NCI-H345 (cell line): ENCODE results near the gene SLC24A4.
"Not testable (repeated sequence)": the region's sequence is repeated elsewhere in the genome, so short reads cannot be mapped to it uniquely, and the experiment has no call there.

Experiments
- DNase-seq: peaks from one replicate; lab custom pipeline; 2025; lab: John Stamatoyannopoulos, UW

Gene SLC24A4

DNA sequence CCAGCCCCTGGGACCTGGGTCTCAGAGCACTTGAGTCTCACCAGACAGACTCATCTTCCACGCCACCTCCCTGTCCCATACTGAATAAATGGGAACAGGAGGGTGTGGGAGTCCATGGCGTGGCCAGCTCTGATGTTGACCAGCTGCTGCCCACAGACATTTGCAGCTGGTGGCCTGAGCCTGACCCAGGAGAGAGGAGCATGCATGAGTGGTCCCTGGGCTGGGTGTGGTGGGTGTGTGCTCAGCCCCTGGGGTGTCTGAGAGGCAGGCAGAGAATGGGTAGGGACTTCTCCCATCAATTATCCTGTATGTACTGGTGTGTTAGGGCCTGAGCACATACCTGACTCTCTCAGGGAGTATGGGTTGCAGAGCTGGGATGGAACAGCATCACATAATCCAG, 49.3 kb downstream of the SLC24A4 start:
- DNase-seq, result no peak

DNA sequence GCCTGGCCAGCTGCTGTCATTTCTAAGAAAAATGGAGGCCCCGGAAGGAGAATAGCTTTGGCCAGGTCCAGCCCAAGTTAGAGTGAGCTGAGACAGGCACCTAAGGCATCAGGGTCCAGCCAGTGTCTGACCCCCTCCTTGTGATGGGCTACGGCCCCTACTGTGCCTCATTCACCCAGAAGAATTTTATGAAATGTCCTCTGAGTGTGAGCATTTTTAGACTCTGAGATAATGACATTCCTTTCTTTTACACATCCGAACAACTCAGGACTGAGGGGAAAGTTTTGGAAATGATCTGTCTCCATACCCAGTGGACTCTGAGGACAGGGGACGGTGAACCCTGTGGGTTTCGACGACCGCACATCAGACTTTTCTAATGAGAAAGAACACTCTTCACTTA, 50.4 kb downstream of the SLC24A4 start:
- DNase-seq, result no peak

DNA sequence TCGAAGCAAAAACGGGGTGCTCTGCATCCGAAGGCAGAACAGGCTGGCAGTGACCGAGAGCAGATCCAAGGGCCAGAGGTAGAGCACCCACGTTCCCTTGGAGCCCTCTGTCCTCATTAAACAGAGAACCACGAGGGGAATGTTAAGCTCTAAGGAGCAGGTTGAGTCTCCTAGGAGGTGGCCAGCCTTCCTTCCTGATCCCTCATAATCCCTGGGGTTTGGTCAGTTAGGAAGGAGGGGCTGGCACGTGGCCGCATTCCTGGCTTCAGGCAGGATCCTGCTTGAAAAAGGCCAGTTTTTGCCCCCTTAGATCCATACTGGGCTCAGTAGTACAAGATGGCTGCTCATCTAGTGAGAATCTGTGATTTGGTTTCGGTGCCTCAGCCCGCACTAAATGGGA, 57.2 kb downstream of the SLC24A4 start:
- DNase-seq, result no peak

DNA sequence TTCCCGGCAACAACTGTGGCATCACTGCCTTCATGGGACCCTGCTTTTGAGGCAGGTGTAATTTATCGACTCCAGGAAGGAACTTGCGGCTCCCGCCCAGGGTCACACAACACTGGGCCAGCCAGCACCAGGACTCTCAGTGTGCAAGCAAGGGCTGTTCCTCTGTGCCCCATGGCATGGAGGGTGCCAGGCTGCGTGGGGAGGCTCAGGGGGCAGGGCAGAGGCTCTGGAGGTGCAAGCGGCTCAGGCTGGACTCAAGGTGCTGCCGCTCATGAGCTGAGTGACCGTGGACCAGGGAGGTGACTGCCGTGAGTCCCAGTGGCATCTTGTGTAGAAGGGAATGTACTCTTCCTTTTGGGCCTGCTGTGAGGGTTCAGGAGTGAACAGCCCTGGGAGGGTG, 57.6 kb downstream of the SLC24A4 start:
- DNase-seq, result no peak

DNA sequence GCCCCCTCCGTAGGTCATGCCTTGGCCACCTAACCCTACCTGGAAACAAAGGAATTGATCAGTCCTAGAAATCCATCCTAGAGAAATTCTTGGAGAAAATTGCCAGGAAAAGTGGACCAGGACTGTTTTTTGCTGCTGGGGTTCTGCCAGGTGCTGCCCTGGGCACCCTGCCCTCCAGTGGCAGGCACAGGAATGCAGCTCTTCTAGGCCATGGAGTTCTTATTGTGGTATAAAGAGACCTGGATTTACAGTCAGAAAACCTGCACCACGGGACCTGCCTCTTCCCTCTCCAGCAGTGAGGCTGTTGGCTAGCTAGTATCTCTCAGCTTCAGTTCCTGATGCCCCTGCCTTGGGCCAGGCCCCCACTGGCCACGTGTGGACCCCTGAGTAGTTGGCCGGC, 59.7 kb downstream of the SLC24A4 start:
- DNase-seq, result no peak

DNA sequence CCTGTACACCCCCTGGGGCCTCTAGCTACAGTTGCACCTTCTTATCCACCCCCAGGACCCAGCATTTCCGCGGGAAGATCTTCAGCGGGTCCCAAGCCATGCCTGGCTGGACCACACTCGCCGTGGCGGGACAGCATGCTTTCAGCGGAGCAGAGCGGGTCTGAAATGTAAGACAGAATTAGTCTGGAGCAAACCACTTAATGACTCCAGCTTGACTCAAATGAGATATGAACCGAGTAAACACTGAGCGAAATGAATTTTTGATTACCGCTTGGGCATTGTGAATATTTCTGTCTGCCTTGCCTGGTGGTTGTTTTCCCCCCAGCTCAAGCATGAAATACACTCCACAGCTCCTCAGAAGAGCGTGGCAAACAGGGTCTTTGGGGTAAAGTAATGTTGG, 60.8 kb downstream of the SLC24A4 start:
- no peak for DNase-seq

DNA sequence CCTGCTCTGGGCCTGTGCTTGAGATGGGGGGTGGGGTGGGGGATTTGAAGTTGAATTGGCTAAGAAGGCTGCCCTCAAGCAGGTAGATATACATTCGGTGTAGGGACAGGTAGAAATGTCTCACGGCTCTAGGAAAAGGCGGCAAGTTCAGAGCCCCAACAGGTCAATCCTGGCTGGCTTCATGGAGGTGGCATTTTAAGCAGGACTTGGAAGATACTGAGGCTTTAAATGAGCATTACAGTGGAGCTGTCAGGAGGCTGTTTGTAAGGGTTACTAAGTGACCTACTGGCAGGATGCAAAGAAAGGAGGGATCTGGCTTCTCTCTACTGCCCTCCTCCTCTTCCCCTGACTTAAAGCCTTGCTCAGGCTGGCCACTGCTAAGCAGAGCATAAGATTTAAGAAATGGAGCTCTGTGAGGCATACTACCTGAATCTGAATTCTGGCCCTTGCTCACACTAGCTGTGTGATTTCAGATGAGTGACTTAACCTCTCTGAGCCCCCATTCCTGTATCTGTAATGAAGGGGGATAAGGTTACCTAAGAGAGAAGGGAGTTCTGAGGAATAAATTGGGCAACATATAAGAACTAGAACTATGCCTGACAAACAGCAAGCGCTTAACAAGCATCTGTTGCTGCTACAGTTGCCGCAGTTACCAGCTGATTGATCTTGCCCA, 61.6 kb downstream of the SLC24A4 start:
- no peak for DNase-seq

DNA sequence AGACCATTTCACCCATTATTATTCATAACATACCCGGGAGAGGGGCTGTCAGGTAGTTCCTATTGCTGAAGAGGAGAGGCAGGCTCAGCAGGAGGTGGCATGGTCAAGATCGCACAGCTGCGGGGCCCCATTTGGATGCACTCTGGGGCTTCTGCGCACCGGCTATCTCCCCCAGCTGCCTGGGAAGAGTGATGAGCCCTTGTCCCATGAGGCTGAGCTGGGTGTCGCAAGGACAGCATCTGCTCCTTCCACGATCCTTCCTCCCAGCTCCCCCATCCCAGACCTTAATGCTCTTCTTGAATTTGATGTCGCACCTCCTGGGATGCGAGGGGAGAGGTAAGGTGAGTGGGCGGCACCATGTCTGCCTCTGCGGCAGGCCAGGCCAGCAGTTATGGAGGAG, 62.6 kb downstream of the SLC24A4 start:
- DNase-seq, result peak; percentile 6

DNA sequence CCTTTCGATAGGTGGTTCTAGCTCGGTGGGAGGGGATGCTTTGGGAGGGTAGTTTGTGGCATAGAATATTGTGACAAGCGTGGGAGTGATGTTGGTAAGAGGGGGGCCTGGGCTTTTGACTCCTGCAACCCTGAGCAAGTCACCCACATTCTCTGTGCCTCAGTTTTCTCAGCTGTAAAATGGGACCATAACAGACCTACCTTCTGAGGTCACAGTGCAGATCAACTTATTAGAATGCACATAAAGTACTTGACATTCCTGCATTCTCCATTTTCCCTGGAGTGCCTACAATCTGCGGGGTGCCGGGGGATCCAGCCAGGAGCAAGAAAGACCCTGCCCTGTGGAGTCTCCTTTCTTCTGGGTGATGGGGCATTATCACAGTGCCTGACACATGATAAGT, 63.2 kb downstream of the SLC24A4 start:
- no peak for DNase-seq

DNA sequence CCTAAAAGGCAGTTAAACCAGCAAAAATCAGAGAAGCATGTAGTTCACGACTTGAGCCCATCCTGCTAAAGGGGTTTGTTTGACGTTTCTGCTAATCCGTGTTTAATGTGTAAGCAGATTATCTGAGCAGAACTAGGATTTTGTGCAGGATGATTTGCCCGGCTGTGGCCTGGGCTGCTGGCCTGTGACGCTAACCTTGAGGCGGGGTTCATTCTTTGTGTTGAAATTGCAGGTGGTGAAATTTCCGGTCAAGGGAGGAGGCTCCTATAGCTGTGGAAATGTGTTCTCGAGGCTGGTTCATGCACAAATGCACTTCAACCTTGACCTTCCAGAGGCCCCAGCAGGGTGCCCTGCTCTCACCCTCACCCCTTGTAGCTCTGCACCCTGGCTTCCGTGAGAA, 63.7 kb downstream of the SLC24A4 start:
- no peak for DNase-seq

DNA sequence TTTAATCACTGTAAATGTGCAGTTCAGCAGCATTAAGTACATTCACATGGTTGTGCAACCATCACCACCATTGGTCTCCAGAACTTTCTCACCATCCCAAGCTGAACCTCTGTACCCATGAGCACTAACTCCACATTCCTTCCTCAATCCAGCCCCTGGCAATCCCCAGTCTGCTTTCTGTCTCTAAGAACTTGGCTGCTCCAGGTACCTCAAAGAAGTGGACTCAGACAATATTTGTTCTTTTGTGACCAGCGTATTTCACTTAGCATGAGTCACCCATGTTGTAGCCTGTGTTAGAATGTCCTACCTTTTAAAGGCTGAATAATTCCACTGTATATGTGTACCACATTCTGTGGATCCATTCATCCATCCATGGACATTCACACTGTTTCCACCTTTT, 64.6 kb downstream of the SLC24A4 start:
- DNase-seq, result no peak

DNA sequence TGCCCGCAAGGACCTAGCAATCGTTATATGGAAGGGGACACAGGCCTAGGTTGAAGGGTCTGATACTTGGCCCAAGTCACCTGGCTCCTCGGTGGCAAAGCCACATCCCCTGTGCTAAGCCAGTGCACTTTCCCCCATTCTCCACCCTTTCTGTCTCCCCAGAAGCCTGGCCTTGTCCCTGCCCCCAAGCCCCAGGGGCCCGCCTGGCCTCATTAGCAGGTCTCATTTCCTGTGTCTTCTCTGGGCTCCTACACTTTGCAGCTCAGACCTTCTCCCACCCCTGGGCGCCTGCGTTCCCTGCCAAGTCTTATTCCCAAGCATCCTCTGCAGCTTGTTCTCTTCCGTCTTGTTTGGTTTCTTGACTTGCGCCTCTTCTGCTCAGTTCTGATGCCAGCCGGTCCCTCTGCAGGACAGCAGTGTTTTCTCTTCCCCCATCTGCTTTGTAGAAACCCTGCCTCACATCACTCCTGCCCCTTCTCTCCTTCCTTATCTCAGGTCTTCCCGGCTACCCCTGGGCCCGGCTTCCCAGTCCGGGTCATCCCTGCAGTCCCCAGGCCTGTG, 66.7 kb downstream of the SLC24A4 start:
- no peak for DNase-seq

DNA sequence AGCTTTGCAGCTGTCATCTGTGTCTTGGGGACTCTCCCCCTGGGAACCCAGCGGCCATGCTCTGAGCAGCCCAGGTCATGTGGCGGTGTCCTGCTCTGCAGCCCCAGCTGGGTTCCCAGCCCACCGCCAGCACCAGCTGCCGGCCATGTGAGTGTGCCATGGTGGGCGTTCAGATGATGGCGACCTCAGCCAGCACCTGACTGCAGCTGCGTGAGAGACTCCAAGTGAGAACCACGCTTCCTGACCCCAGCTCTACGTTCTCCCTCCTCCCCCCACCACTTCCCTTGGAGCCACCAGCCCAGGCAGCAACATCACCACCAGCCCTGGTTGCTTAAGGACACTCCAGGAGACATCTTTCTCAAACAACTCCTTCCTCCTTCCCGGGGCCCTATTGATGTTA, 68.8 kb downstream of the SLC24A4 start:
- DNase-seq, result no peak

DNA sequence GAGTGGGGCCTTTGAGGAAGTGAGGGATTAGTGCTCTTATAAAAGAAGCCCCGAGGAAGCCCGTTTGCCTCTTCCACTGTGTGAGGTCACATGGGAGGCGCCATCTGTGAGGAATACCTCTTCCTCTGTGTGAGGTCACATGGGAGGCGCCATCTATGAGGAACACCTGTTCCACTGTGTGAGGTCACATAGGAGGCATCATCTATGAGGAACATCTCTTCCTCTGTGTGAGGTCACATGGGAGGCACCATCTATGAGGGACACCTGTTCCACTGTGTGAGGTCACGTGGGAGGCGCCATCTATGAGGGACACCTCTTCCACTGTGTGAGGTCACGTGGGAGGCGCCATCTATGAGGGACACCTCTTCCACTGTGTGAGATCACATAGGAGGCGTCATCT, 69.7 kb downstream of the SLC24A4 start:
- no peak for DNase-seq

DNA sequence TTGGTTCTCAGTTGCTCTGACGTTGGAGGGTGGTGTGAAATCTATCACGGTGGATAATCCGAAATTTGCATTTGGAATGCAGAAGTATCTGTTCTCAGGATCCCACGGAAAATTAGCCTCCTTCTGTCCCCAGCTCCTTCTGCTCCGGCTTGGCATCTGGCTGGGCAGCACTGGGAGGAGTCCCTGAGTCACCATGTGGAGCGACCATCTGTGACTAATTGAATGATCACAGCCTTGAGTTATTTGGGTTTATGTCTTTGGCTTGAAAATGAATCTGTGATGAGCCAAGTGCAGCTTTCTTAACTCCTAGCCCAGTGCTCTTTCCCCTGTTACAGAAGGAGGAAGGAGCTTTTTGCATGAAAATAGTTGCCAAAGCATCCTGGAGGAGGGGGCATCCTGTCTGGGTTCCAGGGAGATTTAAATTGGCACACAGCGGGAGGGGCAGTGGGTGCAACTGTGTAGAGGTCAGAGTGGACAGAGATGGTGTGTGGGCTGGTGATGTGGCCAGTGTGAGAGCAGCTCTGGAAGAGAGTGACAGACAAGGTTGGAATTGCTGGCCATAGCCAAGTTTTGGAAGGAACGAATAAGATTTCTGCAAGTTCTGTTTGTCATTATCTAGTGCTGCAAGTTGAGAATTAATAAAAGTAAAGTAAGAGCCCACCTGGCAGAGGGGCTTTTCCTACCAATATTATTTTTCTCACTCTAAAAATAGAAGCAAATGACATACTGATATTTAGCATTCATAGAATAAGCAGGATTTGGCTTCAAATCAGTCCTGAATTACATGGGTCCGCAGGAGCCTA, 74.4 kb downstream of the SLC24A4 start:
- no peak for DNase-seq

DNA sequence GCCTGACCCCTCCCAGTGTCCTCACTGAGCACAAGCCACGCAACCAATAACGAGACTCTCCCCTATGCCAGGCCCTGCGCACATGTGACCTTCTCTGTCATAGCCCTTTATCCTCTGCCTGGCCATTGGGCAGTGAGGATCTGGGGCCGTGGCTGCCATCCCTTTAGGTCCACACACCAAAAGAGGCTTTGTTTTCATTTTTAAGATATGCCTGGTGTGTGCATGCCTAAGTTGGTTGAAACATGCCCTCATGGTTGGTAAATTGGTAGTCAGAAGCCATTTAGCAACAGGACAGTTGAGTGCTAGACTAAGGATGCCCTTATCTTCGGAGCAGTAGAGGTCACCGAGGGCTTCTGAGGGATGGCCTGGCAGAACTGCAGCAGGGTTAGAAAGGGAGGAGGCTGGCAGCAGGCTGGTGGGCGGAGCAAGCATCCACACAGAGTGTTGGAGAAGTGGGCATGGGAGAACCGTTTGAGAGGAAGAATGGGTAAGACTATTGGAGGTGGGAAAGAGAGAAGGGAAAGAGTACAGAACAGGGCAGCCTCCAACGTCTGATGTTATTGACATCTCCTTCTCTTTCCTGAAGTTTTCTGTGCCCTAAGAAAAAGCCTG, 75.1 kb downstream of the SLC24A4 start:
- no peak for DNase-seq

DNA sequence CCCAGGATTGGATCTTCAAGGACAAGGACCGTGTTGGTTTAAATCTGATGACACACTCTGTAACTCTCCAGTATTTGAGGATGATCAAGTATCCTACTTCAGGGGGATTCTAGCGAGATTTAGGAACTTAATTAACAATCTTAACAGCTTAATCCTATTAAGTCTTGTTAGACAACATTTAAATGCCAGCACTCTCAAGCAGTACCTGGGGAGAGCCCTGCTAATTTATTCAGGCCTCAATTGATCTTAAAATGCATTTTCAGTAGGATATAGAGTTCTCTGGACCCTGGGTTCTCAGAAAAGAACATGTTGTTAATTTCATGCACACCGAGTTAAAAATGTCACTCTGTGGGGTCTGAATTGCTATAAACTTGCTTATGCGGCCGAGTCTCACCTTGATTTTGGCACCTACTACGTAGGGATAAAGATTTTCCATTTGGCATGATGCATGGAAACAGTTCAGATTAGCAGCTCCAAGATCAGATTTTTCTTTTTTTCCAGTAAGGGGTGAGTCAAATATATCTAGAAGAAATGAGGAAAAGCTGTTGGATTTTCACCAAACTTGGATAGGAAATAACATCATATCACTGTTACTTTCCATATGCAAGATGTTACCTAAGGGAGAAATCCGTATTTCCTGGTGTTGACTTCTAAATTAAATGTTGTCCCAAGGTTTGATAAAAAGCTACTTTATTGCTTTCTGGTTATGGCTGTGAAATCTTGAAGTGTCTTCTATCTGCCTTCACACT, 76.1 kb downstream of the SLC24A4 start:
- no peak for DNase-seq

DNA sequence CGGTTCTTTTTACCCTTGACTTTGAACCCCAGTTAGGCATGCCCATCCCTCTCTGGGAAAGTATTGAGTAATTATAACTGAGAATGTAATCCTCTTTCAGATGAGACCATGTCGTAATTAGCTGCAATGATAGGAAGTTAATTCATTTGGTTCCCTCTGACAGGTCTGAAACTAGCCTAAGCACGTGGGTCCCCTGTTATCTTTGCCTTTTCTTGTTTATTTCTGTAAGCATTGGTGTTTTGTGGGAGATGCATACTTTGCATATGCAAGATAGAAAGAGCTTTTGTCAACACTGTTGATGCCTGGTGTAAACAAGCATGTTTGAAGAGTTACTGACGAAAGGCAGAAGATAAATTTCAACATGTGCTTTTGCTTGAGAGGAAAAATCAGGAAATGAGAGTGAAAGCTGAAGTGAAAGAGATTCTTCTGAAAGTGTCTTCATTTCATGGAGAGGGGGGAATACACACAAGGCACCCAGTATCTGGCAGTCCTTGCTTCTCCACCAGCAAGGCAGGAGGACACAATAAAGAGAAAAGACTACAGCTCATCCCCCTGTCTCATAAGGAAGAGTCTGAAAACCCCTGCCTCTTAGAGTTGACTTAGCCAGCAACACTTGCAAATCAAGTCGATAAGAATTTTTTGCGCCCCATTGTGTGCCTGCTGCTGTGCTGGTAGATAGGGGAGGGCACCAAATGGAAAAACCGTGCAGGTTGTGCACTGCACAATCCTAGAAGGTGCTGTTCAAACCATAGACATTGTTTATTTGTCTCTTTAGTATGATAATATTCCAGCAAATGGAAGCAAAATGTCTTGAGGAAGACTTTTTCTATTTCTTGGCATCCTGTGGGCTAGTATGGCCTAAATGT, 77.8 kb downstream of the SLC24A4 start:
- DNase-seq, result no peak

DNA sequence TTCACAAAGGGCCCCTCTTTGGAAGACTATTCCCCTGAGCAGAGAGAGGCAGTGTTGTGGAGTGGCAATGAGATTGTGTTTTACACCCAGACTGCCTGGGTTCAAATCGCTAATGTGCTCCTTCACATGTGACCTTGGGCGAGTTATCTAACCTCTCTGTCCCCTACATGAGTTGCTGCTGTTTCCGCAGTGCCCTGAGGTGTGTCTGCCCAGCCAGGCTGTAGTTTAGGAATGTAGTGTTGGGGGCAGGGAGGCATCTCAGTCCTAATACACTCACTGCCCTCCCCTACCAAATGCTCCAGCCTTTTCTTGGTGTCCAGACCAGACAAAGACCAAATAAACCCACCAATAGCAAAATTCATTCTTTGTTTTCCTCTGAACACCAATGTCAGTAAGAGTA, 78.6 kb downstream of the SLC24A4 start:
- no peak for DNase-seq

DNA sequence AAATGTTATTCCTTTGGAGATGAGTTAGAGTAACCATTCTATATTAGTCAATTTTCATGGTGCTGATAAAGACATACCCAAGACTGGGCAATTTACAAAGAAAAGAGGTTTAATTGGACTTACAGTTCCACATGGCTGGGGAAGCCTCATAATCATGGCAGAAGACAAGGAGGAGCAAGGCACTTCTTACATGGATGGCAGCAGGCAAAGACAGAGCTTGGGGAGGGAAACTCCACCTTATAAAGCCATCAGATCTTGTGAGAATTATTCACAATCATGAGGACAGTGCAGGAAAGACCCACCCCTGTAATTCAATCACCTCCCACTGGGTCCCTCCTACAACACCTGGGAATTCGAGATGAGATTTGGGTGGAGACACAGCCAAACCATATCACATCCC, 79.5 kb downstream of the SLC24A4 start:
- not testable (repeated sequence) for DNase-seq

DNA sequence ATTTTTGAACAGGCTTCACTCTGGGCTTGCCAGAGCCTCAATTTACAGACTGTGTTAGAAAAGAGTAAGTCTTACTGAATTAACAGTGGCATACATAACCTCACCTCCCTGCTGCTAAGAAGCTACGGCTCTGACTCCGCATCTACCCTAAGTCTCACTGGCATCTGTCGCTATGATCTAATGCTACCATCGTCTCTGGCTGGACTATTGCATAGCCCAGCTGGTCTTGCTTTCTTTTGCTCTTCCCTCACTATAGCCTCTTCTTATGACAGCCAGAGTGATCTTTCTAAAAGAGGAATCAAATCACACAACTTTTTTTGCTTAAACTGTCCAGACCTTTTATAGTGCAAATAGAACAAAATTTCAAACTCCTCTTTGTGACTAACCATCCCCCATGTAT, 81.1 kb downstream of the SLC24A4 start:
- no peak for DNase-seq
